Measurements from ENCODE around the gene DRC1. TPM values are rescaled to one million over a fixed set of nuclear protein-coding genes. Genes with fewer than 3 reads are reported as not detected.
"Not testable (repeated sequence)": the region's sequence is repeated elsewhere in the genome, so short reads cannot be mapped to it uniquely, and the experiment has no call there.

Gene DRC1
- polyA plus RNA-seq, 1 experiment, result 0.05 TPM

- ChIA-PET CTCF (no interaction called here), POLR2A (no interaction called here)
- Histone ChIP-seq H3K27me3 (ENCODE audit: control insufficient read depth, insufficient read depth, low read length) (no peaks in the 10 kb centered on the region), H3K4me3 (ENCODE audit: low read depth, low read length) (no peak overlapping the region), H3K36me3 (ENCODE audit: control insufficient read depth, insufficient read depth, low read length) (no peaks in the 10 kb centered on the region; the same call in none of the 2 replicates)
- no peak for DNase-seq (ENCODE audit: low read depth)
- TF ChIP-seq CTCF (IDR thresholded peaks at IDR 0.05; ENCODE audit: insufficient read depth, low read depth, low read length), result no peak
Measured at GRCh38 chr2:26364669-26365068, 37.1 kb upstream of the DRC1 start.

- DNase-seq (ENCODE audit: low read depth), result no peak
Measured at GRCh38 chr2:26366957-26367356, 34.8 kb upstream of the DRC1 start.

GRCh38 chr2:26369664-26370063 is 32.1 kb upstream of the DRC1 start:
- H3K4me3 ChIP-seq (ENCODE audit: low read depth, low read length); DNase-seq (ENCODE audit: low read depth); POLR2A ChIA-PET; H3K27me3 ChIP-seq (ENCODE audit: control insufficient read depth, insufficient read depth, low read length); H3K36me3 ChIP-seq (ENCODE audit: control insufficient read depth, insufficient read depth, low read length); CTCF ChIA-PET: not testable (repeated sequence)

More at GRCh38 chr2:26366957-26367356, 34.8 kb upstream of the DRC1 start:
- POLR2A ChIA-PET, result no interaction called here
- Histone ChIP-seq H3K27me3 (ENCODE audit: control insufficient read depth, insufficient read depth, low read length) (no peaks in the 10 kb centered on the region), H3K4me3 (ENCODE audit: low read depth, low read length) (no peak overlapping the region), H3K36me3 (ENCODE audit: control insufficient read depth, insufficient read depth, low read length) (no peaks in the 10 kb centered on the region; the same call in none of the 2 replicates)
- CTCF ChIA-PET, result interaction anchor here (1.6 kb wide), 1 partner anchor 212 kb away, joined by 5 read pairs; no protein-coding TSS in a partner anchor
- TF ChIP-seq CTCF (IDR thresholded peaks at IDR 0.05; ENCODE audit: insufficient read depth, low read depth, low read length), result no peak

GRCh38 chr2:26370909-26371308 is 30.8 kb upstream of the DRC1 start:
- H3K27me3 ChIP-seq (ENCODE audit: control insufficient read depth, insufficient read depth, low read length); POLR2A ChIA-PET; H3K4me3 ChIP-seq (ENCODE audit: low read depth, low read length); DNase-seq (ENCODE audit: low read depth); CTCF ChIA-PET; H3K36me3 ChIP-seq (ENCODE audit: control insufficient read depth, insufficient read depth, low read length): not testable (repeated sequence)

- DNase-seq (ENCODE audit: low read depth), result no peak
- peaks cover 1% of the 10 kb centered on the region; the same call in 1 of the 2 replicates for H3K36me3 ChIP-seq (ENCODE audit: control insufficient read depth, insufficient read depth, low read length)
Measured at GRCh38 chr2:26376799-26377198, 24.9 kb upstream of the DRC1 start.

GRCh38 chr2:26380281-26380680 is 21.4 kb upstream of the DRC1 start:
- Histone ChIP-seq H3K4me3 (ENCODE audit: low read depth, low read length) (no peak overlapping the region), H3K27me3 (ENCODE audit: control insufficient read depth, insufficient read depth, low read length) (no peaks in the 10 kb centered on the region), H3K36me3 (ENCODE audit: control insufficient read depth, insufficient read depth, low read length) (peaks cover 1% of the 10 kb centered on the region; the same call in 1 of the 2 replicates)
- no peak for DNase-seq (ENCODE audit: low read depth)
- ChIA-PET POLR2A (no interaction called here), CTCF (no interaction called here)
- no peak for TF ChIP-seq CTCF (IDR thresholded peaks at IDR 0.05; ENCODE audit: insufficient read depth, low read depth, low read length)

More at GRCh38 chr2:26376799-26377198, 24.9 kb upstream of the DRC1 start:
- ChIA-PET POLR2A (no interaction called here), CTCF (interaction anchor here (0.9 kb wide), 1 partner anchor 31 kb away, joined by 3 read pairs; the partner anchor contains the start of gene SELENOI)
- Histone ChIP-seq H3K27me3 (ENCODE audit: control insufficient read depth, insufficient read depth, low read length) (no peaks in the 10 kb centered on the region), H3K4me3 (ENCODE audit: low read depth, low read length) (no peak overlapping the region)
- no peak for TF ChIP-seq CTCF (IDR thresholded peaks at IDR 0.05; ENCODE audit: insufficient read depth, low read depth, low read length)
